Measurements from ENCODE around the gene DPP6.

The DPP6 gene

GRCh38 chr7:154879629-154880028 is 827.4 kb downstream of the DPP6 start:
- TF ChIP-seq EZH2 (IDR thresholded peaks at IDR 0.05) = no peak
- no peak for TF ChIP-seq POLR2AphosphoS5 (IDR thresholded peaks at IDR 0.05; ENCODE audit: borderline replicate concordance, low read depth, low read length)
- no peak for TF ChIP-seq FOXP2 (optimal IDR thresholded peaks at IDR 0.05; ENCODE audit: control extremely low read depth, extremely low read length, insufficient read depth)
- H3K36me3 ChIP-seq (ENCODE audit: insufficient read depth, low read length) = no peaks in the 10 kb centered on the region
- H3K27ac ChIP-seq = no peak overlapping the region
- DNase-seq (ENCODE audit: low read depth, low spot score) = no peak
- H3K9ac ChIP-seq (ENCODE audit: insufficient read length) = no peak overlapping the region
- no peak overlapping the region for H3K4me3 ChIP-seq
- H3K9me3 ChIP-seq (ENCODE audit: low read depth, low read length) = no peaks in the 10 kb centered on the region

GRCh38 chr7:154880513-154880912 is 828.3 kb downstream of the DPP6 start:
- H3K9me3 ChIP-seq (ENCODE audit: low read depth, low read length) = no peaks in the 10 kb centered on the region

GRCh38 chr7:154881026-154881425 is 828.8 kb downstream of the DPP6 start:
- Histone ChIP-seq H3K27ac (no peak overlapping the region), H3K36me3 (ENCODE audit: insufficient read depth, low read length) (no peaks in the 10 kb centered on the region), H3K4me3 (no peak overlapping the region), H3K9ac (ENCODE audit: insufficient read length) (no peak overlapping the region), H3K9me3 (ENCODE audit: low read depth, low read length) (no peaks in the 10 kb centered on the region)
- TF ChIP-seq POLR2AphosphoS5 (IDR thresholded peaks at IDR 0.05; ENCODE audit: borderline replicate concordance, low read depth, low read length) (no peak), EZH2 (IDR thresholded peaks at IDR 0.05) (no peak), FOXP2 (optimal IDR thresholded peaks at IDR 0.05; ENCODE audit: control extremely low read depth, extremely low read length, insufficient read depth) (no peak)
- DNase-seq (ENCODE audit: low read depth, low spot score) = no peak

More at GRCh38 chr7:154880513-154880912, 828.3 kb downstream of the DPP6 start:
- no peaks in the 10 kb centered on the region for H3K36me3 ChIP-seq (ENCODE audit: insufficient read depth, low read length)
- TF ChIP-seq EZH2 (IDR thresholded peaks at IDR 0.05) (no peak), POLR2AphosphoS5 (IDR thresholded peaks at IDR 0.05; ENCODE audit: borderline replicate concordance, low read depth, low read length) (no peak), FOXP2 (optimal IDR thresholded peaks at IDR 0.05; ENCODE audit: control extremely low read depth, extremely low read length, insufficient read depth) (no peak)
- no peak overlapping the region for H3K9ac ChIP-seq (ENCODE audit: insufficient read length)
- no peak overlapping the region for H3K4me3 ChIP-seq
- no peak overlapping the region for H3K27ac ChIP-seq
- no peak for DNase-seq (ENCODE audit: low read depth, low spot score)

DNA sequence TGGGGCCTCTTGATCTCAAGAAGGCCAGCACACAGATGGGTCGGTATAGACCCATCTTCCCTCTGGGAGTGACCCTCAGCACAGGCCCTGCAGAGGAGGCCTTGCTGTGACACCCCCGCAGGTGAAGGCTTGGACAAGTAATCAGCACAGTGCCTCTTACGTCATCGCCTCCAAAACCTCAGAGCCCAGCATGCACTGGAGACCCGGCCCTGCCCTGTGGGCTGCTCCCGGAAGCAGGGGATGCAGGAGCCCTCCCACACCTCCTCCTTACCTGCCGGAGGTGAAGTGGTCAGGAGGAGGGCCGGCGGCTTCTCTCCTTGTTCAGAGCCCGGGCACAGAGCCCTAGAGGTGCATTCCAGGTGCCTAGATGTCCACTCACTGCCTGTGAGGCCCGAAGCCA is 829.3 kb downstream of the DPP6 start:
- TF ChIP-seq EZH2 (IDR thresholded peaks at IDR 0.05) (no peak), FOXP2 (optimal IDR thresholded peaks at IDR 0.05; ENCODE audit: control extremely low read depth, extremely low read length, insufficient read depth) (no peak), POLR2AphosphoS5 (IDR thresholded peaks at IDR 0.05; ENCODE audit: borderline replicate concordance, low read depth, low read length) (no peak)
- H3K36me3 ChIP-seq (ENCODE audit: insufficient read depth, low read length) = no peaks in the 10 kb centered on the region
- DNase-seq (ENCODE audit: low read depth, low spot score) = no peak
- H3K4me3 ChIP-seq = no peak overlapping the region
- no peak overlapping the region for H3K9ac ChIP-seq (ENCODE audit: insufficient read length)
- H3K9me3 ChIP-seq (ENCODE audit: low read depth, low read length) = no peaks in the 10 kb centered on the region
- H3K27ac ChIP-seq = no peak overlapping the region

- Histone ChIP-seq H3K36me3 (ENCODE audit: insufficient read depth, low read length) (no peaks in the 10 kb centered on the region), H3K9ac (ENCODE audit: insufficient read length) (no peak overlapping the region), H3K27ac (no peak overlapping the region), H3K9me3 (ENCODE audit: low read depth, low read length) (no peaks in the 10 kb centered on the region), H3K4me3 (no peak overlapping the region)
- TF ChIP-seq POLR2AphosphoS5 (IDR thresholded peaks at IDR 0.05; ENCODE audit: borderline replicate concordance, low read depth, low read length) = no peak
- no peak for TF ChIP-seq EZH2 (IDR thresholded peaks at IDR 0.05)
- no peak for TF ChIP-seq FOXP2 (optimal IDR thresholded peaks at IDR 0.05; ENCODE audit: control extremely low read depth, extremely low read length, insufficient read depth)
- DNase-seq (ENCODE audit: low read depth, low spot score) = no peak
Measured at GRCh38 chr7:154882931-154883474, 830.8 kb downstream of the DPP6 start.

GRCh38 chr7:154884348-154884920 is 832.2 kb downstream of the DPP6 start:
- no peak for DNase-seq (ENCODE audit: low read depth, low spot score)
- TF ChIP-seq EZH2 (IDR thresholded peaks at IDR 0.05) (no peak), POLR2AphosphoS5 (IDR thresholded peaks at IDR 0.05; ENCODE audit: borderline replicate concordance, low read depth, low read length) (no peak), FOXP2 (optimal IDR thresholded peaks at IDR 0.05; ENCODE audit: control extremely low read depth, extremely low read length, insufficient read depth) (no peak)
- H3K4me3 ChIP-seq = no peak overlapping the region
- H3K36me3 ChIP-seq (ENCODE audit: insufficient read depth, low read length) = no peaks in the 10 kb centered on the region
- no peaks in the 10 kb centered on the region for H3K9me3 ChIP-seq (ENCODE audit: low read depth, low read length)
- no peak overlapping the region for H3K9ac ChIP-seq (ENCODE audit: insufficient read length)
- H3K27ac ChIP-seq = no peak overlapping the region

DNA sequence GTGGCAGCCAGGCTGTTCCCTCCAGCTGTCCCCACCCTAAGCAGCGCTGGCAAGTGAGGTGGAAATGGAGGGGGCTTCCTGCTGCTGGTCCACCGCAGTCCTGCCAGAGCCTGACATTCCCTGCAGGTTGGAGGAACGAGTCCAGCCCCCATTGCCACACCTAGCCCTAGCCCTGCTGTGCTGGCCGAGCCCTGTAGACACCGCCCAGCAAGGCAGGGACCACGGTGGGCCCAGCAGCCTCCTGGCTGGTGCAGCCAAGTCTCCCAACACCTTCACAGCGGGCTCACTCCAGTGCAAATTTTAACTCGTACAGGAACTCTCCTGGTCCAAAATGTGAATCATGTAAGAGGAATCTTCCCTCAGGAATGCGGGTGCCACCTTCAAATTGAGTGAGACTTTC is 834.4 kb downstream of the DPP6 start:
- Histone ChIP-seq H3K9me3 (ENCODE audit: low read depth, low read length) (no peaks in the 10 kb centered on the region), H3K36me3 (ENCODE audit: insufficient read depth, low read length) (no peaks in the 10 kb centered on the region), H3K9ac (ENCODE audit: insufficient read length) (no peak overlapping the region), H3K27ac (no peak overlapping the region), H3K4me3 (no peak overlapping the region)
- TF ChIP-seq POLR2AphosphoS5 (IDR thresholded peaks at IDR 0.05; ENCODE audit: borderline replicate concordance, low read depth, low read length) (no peak), EZH2 (IDR thresholded peaks at IDR 0.05) (no peak)
- no peak for DNase-seq (ENCODE audit: low read depth, low spot score)

GRCh38 chr7:154888690-154889089 is 836.5 kb downstream of the DPP6 start:
- no peak overlapping the region for H3K27ac ChIP-seq
- no peak for TF ChIP-seq EZH2 (IDR thresholded peaks at IDR 0.05)
- no peak for TF ChIP-seq POLR2AphosphoS5 (IDR thresholded peaks at IDR 0.05; ENCODE audit: borderline replicate concordance, low read depth, low read length)
- TF ChIP-seq FOXP2 (optimal IDR thresholded peaks at IDR 0.05; ENCODE audit: control extremely low read depth, extremely low read length, insufficient read depth) = no peak
- no peak overlapping the region for H3K4me3 ChIP-seq
- H3K9me3 ChIP-seq (ENCODE audit: low read depth, low read length) = no peaks in the 10 kb centered on the region
- DNase-seq (ENCODE audit: low read depth, low spot score) = no peak
- H3K36me3 ChIP-seq (ENCODE audit: insufficient read depth, low read length) = no peaks in the 10 kb centered on the region
- no peak overlapping the region for H3K9ac ChIP-seq (ENCODE audit: insufficient read length)

DNA sequence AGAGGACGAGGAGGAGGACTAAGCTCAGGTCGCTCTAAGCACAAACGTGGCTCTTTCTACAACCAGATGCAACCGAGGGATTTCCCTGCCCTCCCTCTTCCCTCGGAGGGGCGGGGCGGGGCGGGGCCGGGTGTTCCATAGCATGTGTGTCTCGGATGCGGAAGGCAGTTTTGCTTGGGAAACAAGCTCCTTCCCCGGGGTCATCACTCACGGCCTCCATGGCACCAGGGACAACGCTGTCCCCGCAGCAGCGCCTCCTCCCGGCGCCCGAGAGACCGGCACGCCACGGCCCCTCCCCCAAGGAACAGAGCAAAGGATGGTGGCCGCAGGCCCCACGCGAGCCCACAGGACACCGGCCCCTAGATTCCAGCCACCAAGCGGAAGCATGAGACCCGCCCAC is 840.3 kb downstream of the DPP6 start:
- no peak for DNase-seq (ENCODE audit: low read depth, low spot score)
- TF ChIP-seq POLR2AphosphoS5 (IDR thresholded peaks at IDR 0.05; ENCODE audit: borderline replicate concordance, low read depth, low read length) = no peak
- TF ChIP-seq FOXP2 (optimal IDR thresholded peaks at IDR 0.05; ENCODE audit: control extremely low read depth, extremely low read length, insufficient read depth) = no peak
- no peak for TF ChIP-seq EZH2 (IDR thresholded peaks at IDR 0.05)
- H3K27ac ChIP-seq = no peak overlapping the region
- no peak overlapping the region for H3K9ac ChIP-seq (ENCODE audit: insufficient read length)
- no peaks in the 10 kb centered on the region for H3K9me3 ChIP-seq (ENCODE audit: low read depth, low read length)
- no peak overlapping the region for H3K4me3 ChIP-seq
- H3K36me3 ChIP-seq (ENCODE audit: insufficient read depth, low read length) = no peaks in the 10 kb centered on the region
